Right atrium auricular region (tissue), 2 donors: ENCODE results near the gene PRR36. TPM values are rescaled to one million over a fixed set of nuclear protein-coding genes. Genes with fewer than 3 reads are reported as not detected.

ENCODE experiments used
- DNase-seq: peaks from one replicate; pipeline ENCODE4 v3.0.0-alpha.2; 2019; ENCODE audit warnings: low spot score
- H3K27ac ChIP-seq, 2 donors: fragments of 200-600 bp; sonication (generic); 1 replicate in 1 of 2; 2 replicates in 1 of 2; pipeline ENCODE4 v1.5.1; 2016 to 2019
- H3K27me3 ChIP-seq, 2 donors: fragments of 200-600 bp; sonication (generic); one replicate each; pipeline versions ENCODE4 v1.5.1 to v1.6.0; 2017 to 2019
- H3K36me3 ChIP-seq: fragments of 200-600 bp; sonication (generic); one replicate; pipeline ENCODE4 v1.5.1; 2016
- H3K4me1 ChIP-seq, 2 donors: fragments of 200-600 bp; sonication (generic); one replicate each; pipeline versions ENCODE4 v1.5.1 to v1.6.0; 2017 to 2019
- H3K4me3 ChIP-seq, 2 donors: fragments of 200-600 bp; sonication (generic); 1 replicate in 1 of 2; 2 replicates in 1 of 2; pipeline ENCODE4 v1.5.1; 2017 to 2019; ENCODE audit warnings: mild to moderate bottlenecking in 1 of 2, moderate library complexity in 1 of 2
- H3K9me3 ChIP-seq, 2 donors: fragments of 200-600 bp; sonication (generic); one replicate each; pipeline ENCODE4 v1.5.1; 2019
- CTCF ChIP-seq, 2 donors: fragments of 200-600 bp; sonication (generic); IDR thresholded peaks; one replicate each; pipeline ENCODE4 v1.5.1; 2019; ENCODE audit warnings: antibody characterized with exemption in 2 of 2
- total RNA-seq, 2 donors: library from RNA; depleted of rRNA; stranded (reverse); fragments of >200 nt; gene quantifications; one replicate each; pipeline ENCODE4 v1.1.0, GENCODE V29; 2016

PRR36 gene
- total RNA-seq, 2 donors from 2014 or later, result not detected

GRCh38 chr19:7820588-7820987 lies 53.6 kb downstream of the PRR36 start:
- Histone ChIP-seq H3K4me3 (no peak overlapping the region), H3K4me1 (no peaks in the 10 kb centered on the region), H3K27ac (no peak overlapping the region), H3K9me3 (peaks cover 0 to 37% of the 10 kb centered on the region in 2 donors), H3K36me3 (no peaks in the 10 kb centered on the region), H3K27me3 (no peaks in the 10 kb centered on the region)
- DNase-seq, result no peak
- TF ChIP-seq CTCF (IDR thresholded peaks at IDR 0.05), result no peak

- TF ChIP-seq CTCF (IDR thresholded peaks at IDR 0.05), result no peak
- no peaks in the 10 kb centered on the region for H3K27me3 ChIP-seq
These were observed 54.9 kb downstream of the PRR36 start for GRCh38 chr19:7819337-7819736.

GRCh38 chr19:7818806-7819205 lies 55.4 kb downstream of the PRR36 start:
- no peak for TF ChIP-seq CTCF (IDR thresholded peaks at IDR 0.05)
- Histone ChIP-seq H3K4me1 (no peaks in the 10 kb centered on the region), H3K27me3 (no peaks in the 10 kb centered on the region), H3K4me3 (no peak overlapping the region), H3K27ac (no peak overlapping the region), H3K9me3 (peaks cover 0 to 39% of the 10 kb centered on the region in 2 donors), H3K36me3 (no peaks in the 10 kb centered on the region)
- DNase-seq, result no peak

More at GRCh38 chr19:7819337-7819736, 54.9 kb downstream of the PRR36 start:
- DNase-seq, result no peak
- no peaks in the 10 kb centered on the region for H3K36me3 ChIP-seq
- H3K4me3 ChIP-seq, result no peak overlapping the region
- no peak overlapping the region for H3K27ac ChIP-seq
- H3K9me3 ChIP-seq, result peaks cover 0 to 39% of the 10 kb centered on the region in 2 donors
- no peaks in the 10 kb centered on the region for H3K4me1 ChIP-seq

Other genes with a start within 250 kb of the PRR36 start
- 10 to 100 TPM; 21.5 to 25.9 TPM for gene XAB2, start 244.8 kb downstream of the PRR36 start, total RNA-seq
- 10 to 100 TPM; 12.0 to 23.1 TPM for gene PET100, start 244.6 kb downstream of the PRR36 start, total RNA-seq
- gene PCP2, start 240.7 kb downstream of the PRR36 start, total RNA-seq, result not detected
- gene STXBP2, start 237.3 kb downstream of the PRR36 start, total RNA-seq, result 10 to 100 TPM in 1 of 2 donors, 1 to 10 TPM in 1; 6.4 to 14.9 TPM
- not detected for gene RETN, start 205.3 kb downstream of the PRR36 start, total RNA-seq
- gene MCEMP1, start 197.3 kb downstream of the PRR36 start, total RNA-seq, result 1 to 10 TPM in 1 of 2 donors, under 1 TPM in 1; 0.70 to 1.5 TPM
- gene TRAPPC5, start 193.6 kb downstream of the PRR36 start, total RNA-seq, result 10 to 100 TPM; 55.0 to 58.3 TPM
- not detected for gene FCER2, start 172.3 kb downstream of the PRR36 start, total RNA-seq
- gene CLEC4G, start 142.3 kb downstream of the PRR36 start, total RNA-seq, result under 1 TPM in 1 of 2 donors, not detected in 1; 0.55 TPM
- gene CD209, start 126.9 kb downstream of the PRR36 start, total RNA-seq, result 1 to 10 TPM in 1 of 2 donors, under 1 TPM in 1; 0.59 to 4.3 TPM
- not detected for gene CLEC4M, start 111.1 kb downstream of the PRR36 start, total RNA-seq
- gene EVI5L, start 44.2 kb downstream of the PRR36 start, total RNA-seq, result 10 to 100 TPM; 14.2 to 17.4 TPM
- gene LRRC8E, start 14.1 kb upstream of the PRR36 start, total RNA-seq, result 1 to 10 TPM; 1.5 to 2.1 TPM
- 10 to 100 TPM; 12.0 to 14.4 TPM for gene MAP2K7, start 29.5 kb upstream of the PRR36 start, total RNA-seq
- gene TGFBR3L, start 40.4 kb upstream of the PRR36 start, total RNA-seq, result 10 to 100 TPM; 22.1 to 26.7 TPM
- gene SNAPC2, start 45.9 kb upstream of the PRR36 start, total RNA-seq, result 10 to 100 TPM; 14.1 to 16.5 TPM
- 1 to 10 TPM; 1.7 to 4.2 TPM for gene CTXN1, start 51.7 kb upstream of the PRR36 start, total RNA-seq
- 10 to 100 TPM; 49.1 to 64.1 TPM for gene TIMM44, start 69.3 kb upstream of the PRR36 start, total RNA-seq
- 10 to 100 TPM; 31.0 to 37.4 TPM for gene ELAVL1, start 131.3 kb upstream of the PRR36 start, total RNA-seq
- not detected for gene CCL25, start 178.4 kb upstream of the PRR36 start, total RNA-seq